ENCODE measurements around the gene CCM2L. TPM values are rescaled to one million over a fixed set of nuclear protein-coding genes. Genes with fewer than 3 reads are reported as not detected.

The CCM2L gene
- total RNA-seq, 2 donors from 2014 or later: 4.6 to 5.7 TPM

DNA sequence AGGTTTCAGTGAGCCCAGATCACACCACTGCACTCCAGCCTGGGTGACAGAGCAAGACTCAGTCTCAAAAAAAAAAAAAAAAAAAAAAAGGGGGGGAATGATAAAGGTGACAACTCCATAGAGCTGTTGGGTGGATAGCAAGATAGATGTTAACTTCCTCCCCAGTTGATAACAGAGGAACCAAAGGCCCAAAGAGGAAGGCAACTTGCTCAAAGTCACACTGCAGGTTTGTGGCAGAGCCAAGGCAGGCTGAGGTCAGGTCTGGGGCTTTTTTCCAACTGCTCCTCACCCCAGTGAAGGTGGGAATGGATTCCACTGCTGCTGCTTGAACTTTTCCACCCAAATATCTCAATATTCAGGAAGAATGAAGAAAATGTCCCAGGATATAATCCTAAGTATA, 68.6 kb downstream of the CCM2L start:
- Histone ChIP-seq H3K4me1 (replicated peaks) (no peaks in the 10 kb centered on the region), H3K36me3 (no peaks in the 10 kb centered on the region), H3K4me3 (no peak overlapping the region), H3K27me3 (replicated peaks; ENCODE audit: insufficient read depth) (no peaks in the 10 kb centered on the region), H3K27ac (no peak overlapping the region), H3K9me3 (no peaks in the 10 kb centered on the region)
- TF ChIP-seq POLR2A (IDR thresholded peaks at IDR 0.05): no peak
- TF ChIP-seq, protein P1, sequence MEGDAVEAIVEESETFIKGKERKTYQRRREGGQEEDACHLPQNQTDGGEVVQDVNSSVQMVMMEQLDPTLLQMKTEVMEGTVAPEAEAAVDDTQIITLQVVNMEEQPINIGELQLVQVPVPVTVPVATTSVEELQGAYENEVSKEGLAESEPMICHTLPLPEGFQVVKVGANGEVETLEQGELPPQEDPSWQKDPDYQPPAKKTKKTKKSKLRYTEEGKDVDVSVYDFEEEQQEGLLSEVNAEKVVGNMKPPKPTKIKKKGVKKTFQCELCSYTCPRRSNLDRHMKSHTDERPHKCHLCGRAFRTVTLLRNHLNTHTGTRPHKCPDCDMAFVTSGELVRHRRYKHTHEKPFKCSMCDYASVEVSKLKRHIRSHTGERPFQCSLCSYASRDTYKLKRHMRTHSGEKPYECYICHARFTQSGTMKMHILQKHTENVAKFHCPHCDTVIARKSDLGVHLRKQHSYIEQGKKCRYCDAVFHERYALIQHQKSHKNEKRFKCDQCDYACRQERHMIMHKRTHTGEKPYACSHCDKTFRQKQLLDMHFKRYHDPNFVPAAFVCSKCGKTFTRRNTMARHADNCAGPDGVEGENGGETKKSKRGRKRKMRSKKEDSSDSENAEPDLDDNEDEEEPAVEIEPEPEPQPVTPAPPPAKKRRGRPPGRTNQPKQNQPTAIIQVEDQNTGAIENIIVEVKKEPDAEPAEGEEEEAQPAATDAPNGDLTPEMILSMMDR (IDR thresholded peaks at IDR 0.05): no peak
- no peak for TF ChIP-seq POLR2AphosphoS5 (IDR thresholded peaks at IDR 0.05)
- intact Hi-C loops (cut with DNase I): no loop called here
- DNase-seq (ENCODE audit: low spot score): no peak

DNA sequence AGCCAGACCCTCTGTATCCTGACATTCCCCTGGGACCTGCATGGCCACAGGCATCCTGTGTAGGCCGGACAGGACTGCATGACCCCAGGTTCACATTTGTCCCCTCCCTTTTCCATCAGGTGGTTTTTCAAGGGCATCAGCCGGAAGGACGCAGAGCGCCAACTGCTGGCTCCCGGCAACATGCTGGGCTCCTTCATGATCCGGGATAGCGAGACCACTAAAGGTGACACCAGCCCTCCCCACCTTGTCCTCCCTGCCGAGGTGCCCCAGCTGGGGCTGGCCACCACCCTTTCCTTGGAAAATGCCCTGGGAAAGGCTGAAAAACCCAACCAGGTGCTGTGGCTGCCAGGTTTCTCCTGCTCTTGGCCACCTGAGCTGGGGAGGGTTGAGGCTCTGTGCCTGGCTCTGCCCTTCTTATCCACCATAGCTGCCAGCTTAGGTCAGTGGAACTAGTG, 69.4 kb downstream of the CCM2L start:
- intact Hi-C loops (cut with DNase I): no loop called here
- H3K9me3 ChIP-seq: no peaks in the 10 kb centered on the region
- H3K36me3 ChIP-seq: no peaks in the 10 kb centered on the region
- WGBS: 71% methylated on average over 8 of the region's 8 CpGs
- TF ChIP-seq, protein P1 (IDR thresholded peaks at IDR 0.05): no peak
- TF ChIP-seq POLR2A (IDR thresholded peaks at IDR 0.05) (no peak), POLR2AphosphoS5 (IDR thresholded peaks at IDR 0.05) (no peak)
- no peak overlapping the region for H3K27ac ChIP-seq
- H3K4me3 ChIP-seq: no peak overlapping the region
- H3K4me1 ChIP-seq (replicated peaks): no peaks in the 10 kb centered on the region
- H3K27me3 ChIP-seq (replicated peaks; ENCODE audit: insufficient read depth): no peaks in the 10 kb centered on the region
- DNase-seq (ENCODE audit: low spot score): no peak

DNA sequence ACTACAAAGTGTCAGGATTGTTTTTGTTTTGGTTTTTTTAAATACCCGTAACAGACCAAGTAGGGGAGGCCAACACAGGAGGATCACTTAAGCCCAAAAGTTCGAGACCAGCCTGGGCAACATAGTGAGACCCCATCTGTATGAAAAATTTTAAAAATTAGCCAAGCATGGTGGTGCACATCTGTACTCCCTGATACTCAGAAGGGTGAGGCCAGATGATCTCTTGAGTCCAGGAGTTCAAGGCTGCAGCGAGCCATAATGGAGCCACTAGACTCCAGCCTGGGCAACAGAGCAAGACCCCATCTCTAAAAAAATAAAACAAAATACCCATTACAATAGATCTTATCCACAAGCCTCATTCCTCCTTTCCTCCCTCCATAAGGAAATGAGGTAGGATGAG, 70.5 kb downstream of the CCM2L start:
- Histone ChIP-seq H3K9me3 (no peaks in the 10 kb centered on the region), H3K36me3 (no peaks in the 10 kb centered on the region), H3K27ac (no peak overlapping the region), H3K4me1 (replicated peaks) (no peaks in the 10 kb centered on the region), H3K4me3 (no peak overlapping the region), H3K27me3 (replicated peaks; ENCODE audit: insufficient read depth) (no peaks in the 10 kb centered on the region)
- no peak for DNase-seq (ENCODE audit: low spot score)
- WGBS: 92% methylated on average over 3 of the region's 3 CpGs
- no peak for TF ChIP-seq POLR2A (IDR thresholded peaks at IDR 0.05)
- TF ChIP-seq, protein P1 (IDR thresholded peaks at IDR 0.05): no peak
- TF ChIP-seq POLR2AphosphoS5 (IDR thresholded peaks at IDR 0.05): no peak
- intact Hi-C loops (cut with DNase I): no loop called here

Small RNA genes within 50 kb of the gene (small RNA-seq; reads per million reads assigned to genes)
- 0.28 to 1.1 reads per million in 2 donors for gene RNA5SP481
- gene RNA5SP482: 0.75 to 1.1 reads per million in 2 donors

Other genes starting within 250 kb of the CCM2L start
- gene MYLK2, start 191.1 kb upstream of the CCM2L start, total RNA-seq: under 1 TPM; 0.27 to 0.91 TPM
- gene FOXS1, start 164.8 kb upstream of the CCM2L start, total RNA-seq: 1 to 10 TPM in 1 of 2 donors, not detected in 1; 8.3 TPM
- gene DUSP15, start 139.9 kb upstream of the CCM2L start, total RNA-seq: 10 to 100 TPM in 1 of 2 donors, 1 to 10 TPM in 1; 1.7 to 57.9 TPM
- 1 to 10 TPM in 1 of 2 donors, not detected in 1; 1.2 TPM for gene TTLL9, start 139.8 kb upstream of the CCM2L start, total RNA-seq
- gene PDRG1, start 58.4 kb upstream of the CCM2L start, total RNA-seq: 10 to 100 TPM; 11.4 to 30.3 TPM
- gene XKR7, start 42.3 kb upstream of the CCM2L start, total RNA-seq: under 1 TPM in 1 of 2 donors, not detected in 1; 0.05 TPM
- 1 to 10 TPM; 3.1 to 6.0 TPM for gene HCK, start 41.8 kb downstream of the CCM2L start, total RNA-seq
- 10 to 100 TPM; 44.7 to 62.9 TPM for gene TM9SF4, start 99.3 kb downstream of the CCM2L start, total RNA-seq
- gene PLAGL2, start 197.3 kb downstream of the CCM2L start, total RNA-seq: 10 to 100 TPM; 11.2 to 17.4 TPM
- gene POFUT1, start 197.4 kb downstream of the CCM2L start, total RNA-seq: 10 to 100 TPM; 33.2 to 44.3 TPM

All from prostate gland (tissue), 2 donors.